IMR-90 (cell line): ENCODE results near the gene TBC1D4.

Experiments
- BHLHE40 ChIP-seq: fragments of 150-350 bp; IDR thresholded peaks from 2 replicates; pipeline ENCODE4 v1.6.1; 2016; ENCODE audit warnings: mild to moderate bottlenecking, low read depth, low read length
- CEBPB ChIP-seq: IDR thresholded peaks from 2 replicates; pipeline ENCODE4 v1.6.1; 2012; ENCODE audit warnings: low read depth, low read length, improper control_type of control experiment
- CHD1 ChIP-seq: IDR thresholded peaks from 2 replicates; pipeline ENCODE4 v1.6.1; 2012; ENCODE audit warnings: low read depth, low read length, improper control_type of control experiment
- CTCF ChIP-seq: conservative IDR thresholded peaks from 2 replicates; pipeline ENCODE4 v1.5.1; 2012; ENCODE audit warnings: mild to moderate bottlenecking, low read depth, low read length, improper control_type of control experiment
- FOS ChIP-seq: fragments of 150-350 bp; IDR thresholded peaks from 2 replicates; pipeline ENCODE4 v1.6.1; 2016; ENCODE audit warnings: low read depth, low read length
- MAFK ChIP-seq: IDR thresholded peaks from 2 replicates; pipeline ENCODE4 v1.6.1; 2012; ENCODE audit warnings: low read depth, low read length, improper control_type of control experiment
- MXI1 ChIP-seq: IDR thresholded peaks from 2 replicates; pipeline ENCODE4 v1.6.1; 2012; ENCODE audit warnings: low read depth, mild to moderate bottlenecking, low read length, moderate library complexity, borderline replicate concordance
- POLR2A ChIP-seq: IDR thresholded peaks from 2 replicates; pipeline ENCODE4 v1.6.1; 2012; ENCODE audit warnings: mild to moderate bottlenecking, low read depth, low read length
- RAD21 ChIP-seq: IDR thresholded peaks from 2 replicates; pipeline ENCODE4 v1.6.1; 2012; ENCODE audit warnings: low read length, improper control_type of control experiment
- RCOR1 ChIP-seq: IDR thresholded peaks from 2 replicates; pipeline ENCODE4 v1.6.1; 2012; ENCODE audit warnings: mild to moderate bottlenecking, low read length, improper control_type of control experiment; ENCODE audit not compliant: insufficient replicate concordance
- RFX5 ChIP-seq: IDR thresholded peaks from 2 replicates; pipeline ENCODE4 v1.8.0; 2012; ENCODE audit warnings: low read depth, mild to moderate bottlenecking, low read length, moderate library complexity
- SMC3 ChIP-seq: fragments of 150-350 bp; IDR thresholded peaks from 2 replicates; pipeline ENCODE4 v1.6.1; 2016; ENCODE audit warnings: low read depth, mild to moderate bottlenecking, antibody characterized with exemption, low read length, moderate library complexity
- USF2 ChIP-seq: fragments of 150-350 bp; IDR thresholded peaks from 2 replicates; pipeline ENCODE4 v1.6.1; 2017; ENCODE audit warnings: mild to moderate bottlenecking, antibody characterized with exemption, low read length, low read depth

GRCh38 chr13:75425216-75426009 is 56.6 kb downstream of the TBC1D4 start:
- no peak for TF ChIP-seq CTCF
- TF ChIP-seq POLR2A = no peak
- TF ChIP-seq MXI1 = no peak
- TF ChIP-seq CEBPB = no peak
- TF ChIP-seq SMC3 = no peak
- TF ChIP-seq RAD21 = no peak
- no peak for TF ChIP-seq RCOR1
- TF ChIP-seq CHD1 = no peak
- TF ChIP-seq RFX5 = no peak
- TF ChIP-seq USF2 = no peak
- no peak for TF ChIP-seq FOS
- no peak for TF ChIP-seq BHLHE40
- TF ChIP-seq MAFK = no peak
